Naive B cell (primary cell): ENCODE results near the gene CTPS2. TPM values are rescaled to one million over a fixed set of nuclear protein-coding genes. Genes with fewer than 3 reads are reported as not detected.
A peak's percentile ranks its signal among the peaks of the same experiment; 100 is the strongest.
"Not testable (repeated sequence)": the region's sequence is repeated elsewhere in the genome, so short reads cannot be mapped to it uniquely, and the experiment has no call there.

Experiments used
- ATAC-seq, 2 donors: fragments of 150-1000 bp; cut with Tn5 transposase; 2 replicates each; pipeline ENCODE4 v1.10.0; 2021; ENCODE audit warnings: low read depth in 2 of 2, mild to moderate bottlenecking in 2 of 2, moderate library complexity in 2 of 2
- DNase-seq: peaks from one replicate; pipeline ENCODE4 v3.0.0; 2022
- H3K27ac Mint-ChIP-seq, 6 donors: one replicate each; pipeline ENCODE4 v1.8.0; 2020 to 2022; ENCODE audit warnings: mild to moderate bottlenecking in 6 of 6, mixed read lengths in 6 of 6, moderate library complexity in 5 of 6, inconsistent platforms in 2 of 6
- H3K27me3 Mint-ChIP-seq, 3 donors: one replicate each; pipeline ENCODE4 v1.8.0; 2021 to 2022; ENCODE audit warnings: mixed read lengths in 3 of 3, mild to moderate bottlenecking in 1 of 3
- H3K36me3 Mint-ChIP-seq, 2 donors: one replicate each; pipeline ENCODE4 v1.8.0; 2020 to 2022; ENCODE audit warnings: mixed read lengths in 2 of 2, inconsistent platforms in 1 of 2, mild to moderate bottlenecking in 1 of 2
- H3K4me1 Mint-ChIP-seq, 3 donors: one replicate each; pipeline ENCODE4 v1.8.0; 2020 to 2022; ENCODE audit warnings: mixed read lengths in 3 of 3, inconsistent platforms in 1 of 3, mild to moderate bottlenecking in 1 of 3, moderate library complexity in 1 of 3
- H3K4me3 Mint-ChIP-seq, 8 donors: one replicate each; pipeline ENCODE4 v1.8.0; 2020 to 2022; ENCODE audit warnings: mild to moderate bottlenecking in 8 of 8, mixed read lengths in 8 of 8, moderate library complexity in 8 of 8, inconsistent platforms in 2 of 8
- H3K9me3 Mint-ChIP-seq, 7 donors: one replicate each; pipeline ENCODE4 v1.8.0; 2020 to 2022; ENCODE audit warnings: mixed read lengths in 7 of 7, mild to moderate bottlenecking in 5 of 7, inconsistent platforms in 2 of 7, moderate library complexity in 1 of 7
- polyA plus RNA-seq, 6 donors: library from polyadenylated mRNA; unstranded; fragments of 300-500 nt; fragmentation: Illumina TruSeq; gene quantifications; one replicate each; pipeline ENCODE4 v1.2.3, GENCODE V29; 2021; ENCODE audit warnings: low read depth in 6 of 6

The CTPS2 gene
- polyA plus RNA-seq, 6 donors from 2014 or later: 3.2 to 6.0 (median 4.7) TPM

DNA sequence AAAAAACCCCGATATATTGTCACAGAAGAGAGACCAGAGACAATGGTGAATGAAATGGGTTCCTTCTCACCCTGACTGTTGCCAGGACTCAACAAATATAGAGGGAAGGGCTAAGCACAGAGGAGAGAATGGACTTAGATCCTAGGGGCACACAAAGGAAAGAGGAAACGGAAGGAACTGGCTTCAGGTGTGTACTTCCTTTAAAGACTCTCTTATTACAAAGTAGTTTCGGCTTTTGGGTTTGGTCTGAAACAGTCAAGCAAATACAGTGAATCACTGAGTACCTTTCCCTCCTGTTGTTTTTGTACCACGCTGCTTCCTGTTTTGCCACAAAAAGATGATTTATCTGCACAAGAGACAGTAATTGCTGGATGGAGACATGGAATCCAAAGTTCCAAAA lies 108.6 kb downstream of the CTPS2 start:
- peak overlapping the region in 1 of 8 donors; percentile 17 for H3K4me3 Mint-ChIP-seq
- no peaks in the 10 kb centered on the region for H3K27me3 Mint-ChIP-seq
- H3K4me1 Mint-ChIP-seq: peaks cover 0 to 6% (median 0%) of the 10 kb centered on the region in 3 donors
- H3K27ac Mint-ChIP-seq: peak overlapping the region in 2 of 6 donors; percentile 3 to 36
- peaks cover 0 to 1% (median 0%) of the 10 kb centered on the region in 7 donors for H3K9me3 Mint-ChIP-seq
- H3K36me3 Mint-ChIP-seq: no peaks in the 10 kb centered on the region
- DNase-seq: no peak
- no peak for ATAC-seq

DNA sequence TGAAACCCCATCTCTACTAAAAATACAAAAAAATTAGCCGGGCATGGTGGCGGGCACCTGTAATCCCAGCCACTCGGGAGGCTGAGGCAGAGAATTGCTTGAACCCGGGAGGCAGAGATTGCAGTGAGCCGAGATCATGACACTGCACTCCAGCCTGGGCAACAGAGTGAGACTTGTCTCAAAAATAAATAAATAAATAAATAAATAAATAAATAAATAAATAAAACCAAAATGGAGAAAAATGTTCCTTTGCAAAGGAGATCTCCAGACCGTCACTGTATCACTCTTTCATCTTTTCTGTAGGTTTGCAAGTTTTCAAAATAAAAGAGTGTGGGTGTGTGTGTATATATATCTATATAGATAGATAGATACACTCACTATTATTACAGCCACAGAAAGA lies 109.2 kb downstream of the CTPS2 start:
- H3K27ac Mint-ChIP-seq: peak overlapping the region in 1 of 6 donors; percentile 36
- ATAC-seq, H3K9me3 Mint-ChIP-seq, DNase-seq, H3K36me3 Mint-ChIP-seq, H3K4me1 Mint-ChIP-seq, H3K4me3 Mint-ChIP-seq, H3K27me3 Mint-ChIP-seq: not testable (repeated sequence)

DNA sequence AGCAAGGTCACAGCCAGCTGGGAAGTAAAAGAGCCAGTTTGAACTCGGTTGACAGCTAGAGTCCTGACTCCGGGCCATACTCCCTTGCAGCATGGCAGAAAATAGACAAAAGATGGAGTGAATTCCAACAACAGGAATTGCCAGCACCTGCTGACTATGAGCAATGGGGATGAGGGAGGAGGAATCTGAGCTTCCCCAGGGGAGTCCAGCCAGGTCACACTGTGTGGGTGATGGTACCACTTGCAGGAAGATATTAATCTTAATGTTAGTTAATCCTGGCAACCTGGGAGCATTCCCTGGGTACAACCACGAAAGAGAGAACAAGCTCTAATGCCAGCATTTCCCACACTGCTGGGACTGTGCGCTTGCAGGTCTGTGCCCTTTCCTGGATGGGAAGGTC lies 110.6 kb downstream of the CTPS2 start:
- DNase-seq (no peak), ATAC-seq (no peak)
- Mint-ChIP-seq H3K36me3 (peaks cover 0 to 7% of the 10 kb centered on the region in 2 donors), H3K4me1 (peaks cover 0 to 6% (median 0%) of the 10 kb centered on the region in 3 donors), H3K27me3 (no peaks in the 10 kb centered on the region), H3K9me3 (peaks cover 0 to 3% (median 0%) of the 10 kb centered on the region in 7 donors), H3K27ac (no peak overlapping the region), H3K4me3 (no peak overlapping the region)

DNA sequence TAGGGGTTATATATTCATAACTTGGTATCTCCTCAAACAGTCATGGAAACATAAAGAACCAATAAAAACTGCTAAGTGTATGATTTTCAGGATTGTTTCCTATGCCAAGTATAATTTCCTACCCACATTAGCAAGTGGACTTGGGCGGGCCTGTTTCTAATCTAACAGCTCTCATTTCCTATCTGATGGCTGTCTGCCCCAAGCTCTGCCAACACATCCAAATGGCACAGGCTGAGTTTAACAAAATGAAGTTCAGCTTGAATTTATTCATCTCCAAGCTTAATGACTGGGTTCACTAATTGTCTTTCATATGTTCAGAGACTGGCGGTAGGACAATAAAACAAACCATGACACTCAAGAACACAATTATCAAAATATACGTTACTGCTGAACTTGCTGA lies 118.0 kb downstream of the CTPS2 start:
- DNase-seq: no peak
- no peak overlapping the region for H3K27ac Mint-ChIP-seq
- no peaks in the 10 kb centered on the region for H3K4me1 Mint-ChIP-seq
- peaks cover 4 to 17% of the 10 kb centered on the region in 2 donors for H3K36me3 Mint-ChIP-seq
- H3K4me3 Mint-ChIP-seq: no peak overlapping the region
- H3K27me3 Mint-ChIP-seq: no peaks in the 10 kb centered on the region
- ATAC-seq: no peak
- H3K9me3 Mint-ChIP-seq: peaks cover 0 to 27% (median 14%) of the 10 kb centered on the region in 7 donors

DNA sequence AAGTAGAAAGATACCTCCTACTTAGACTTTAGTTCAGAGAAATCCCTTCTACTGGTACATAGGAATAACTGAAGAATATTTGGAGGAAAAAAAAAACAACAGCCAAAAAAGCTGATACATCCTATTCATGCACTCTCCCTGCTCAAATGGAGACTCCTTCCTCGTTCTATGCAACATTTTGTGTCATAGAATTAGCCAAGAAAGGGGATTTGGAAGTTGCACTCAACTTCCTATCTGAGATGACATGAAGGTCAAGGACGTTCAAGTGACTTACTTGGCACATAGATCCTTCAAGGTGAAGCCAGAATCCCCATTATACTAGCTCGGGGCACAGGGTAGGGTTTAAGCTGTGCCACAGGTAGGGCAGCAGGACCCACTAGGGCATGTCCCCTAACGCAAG lies 118.7 kb downstream of the CTPS2 start:
- DNase-seq (no peak), ATAC-seq (no peak)
- Mint-ChIP-seq H3K4me3 (no peak overlapping the region), H3K27ac (no peak overlapping the region), H3K36me3 (peaks cover 4 to 17% of the 10 kb centered on the region in 2 donors), H3K9me3 (peaks cover 0 to 27% (median 13%) of the 10 kb centered on the region in 7 donors), H3K27me3 (no peaks in the 10 kb centered on the region), H3K4me1 (no peaks in the 10 kb centered on the region)

DNA sequence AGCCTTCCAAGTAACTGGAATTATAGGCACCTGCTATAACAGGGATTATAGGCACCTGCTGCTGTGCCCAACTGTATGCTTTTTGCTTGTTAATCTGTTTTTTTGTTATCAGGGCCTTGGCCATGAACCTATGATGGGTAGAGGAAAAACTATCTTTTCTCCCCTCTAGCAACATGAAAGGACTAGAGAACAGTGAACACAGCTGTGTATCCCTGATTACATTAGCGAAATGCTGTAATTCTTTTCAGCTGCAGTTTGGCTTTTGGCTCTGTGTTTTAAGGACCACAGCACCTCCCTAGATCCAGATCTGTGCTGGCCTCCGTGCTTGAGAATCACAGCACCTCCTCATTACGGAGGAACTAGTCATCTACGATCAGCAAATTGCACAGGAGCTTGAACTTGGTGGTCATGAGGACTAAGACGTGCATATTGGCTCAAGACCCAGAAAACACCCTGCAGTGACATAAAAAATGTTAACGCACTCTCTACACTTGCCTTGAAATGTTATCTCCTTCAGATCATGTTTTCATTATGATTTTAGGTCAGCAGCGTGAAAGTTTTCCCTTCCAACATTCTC lies 120.2 kb downstream of the CTPS2 start:
- Mint-ChIP-seq H3K4me1 (no peaks in the 10 kb centered on the region), H3K36me3 (peaks cover 4 to 10% of the 10 kb centered on the region in 2 donors), H3K27me3 (no peaks in the 10 kb centered on the region), H3K4me3 (no peak overlapping the region), H3K27ac (no peak overlapping the region), H3K9me3 (peaks cover 0 to 27% (median 13%) of the 10 kb centered on the region in 7 donors)
- ATAC-seq (no peak), DNase-seq (no peak)

DNA sequence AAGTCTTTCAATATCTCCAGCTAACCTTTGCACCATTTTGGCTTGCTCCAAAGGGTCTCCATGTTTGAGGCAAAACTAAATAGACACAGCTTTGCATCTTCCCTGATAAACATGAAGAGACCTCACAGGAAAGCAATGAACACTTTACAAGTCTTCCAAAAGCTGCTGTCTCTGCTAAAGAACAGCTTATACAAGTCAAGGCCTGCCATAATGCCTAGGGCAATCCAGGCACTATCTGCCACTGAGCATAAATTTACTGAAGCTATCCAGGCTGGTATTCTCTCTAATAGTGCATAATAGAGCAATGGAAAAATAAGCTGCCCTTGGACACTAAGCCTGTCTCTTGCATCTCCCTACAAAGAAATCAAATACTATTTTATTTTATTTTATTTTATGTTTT lies 122.6 kb downstream of the CTPS2 start:
- H3K27me3 Mint-ChIP-seq: no peaks in the 10 kb centered on the region
- peaks cover 4 to 10% of the 10 kb centered on the region in 2 donors for H3K36me3 Mint-ChIP-seq
- no peak overlapping the region for H3K27ac Mint-ChIP-seq
- no peak for DNase-seq
- no peaks in the 10 kb centered on the region for H3K4me1 Mint-ChIP-seq
- no peak for ATAC-seq
- H3K9me3 Mint-ChIP-seq: peaks cover 0 to 27% (median 13%) of the 10 kb centered on the region in 7 donors
- H3K4me3 Mint-ChIP-seq: no peak overlapping the region

DNA sequence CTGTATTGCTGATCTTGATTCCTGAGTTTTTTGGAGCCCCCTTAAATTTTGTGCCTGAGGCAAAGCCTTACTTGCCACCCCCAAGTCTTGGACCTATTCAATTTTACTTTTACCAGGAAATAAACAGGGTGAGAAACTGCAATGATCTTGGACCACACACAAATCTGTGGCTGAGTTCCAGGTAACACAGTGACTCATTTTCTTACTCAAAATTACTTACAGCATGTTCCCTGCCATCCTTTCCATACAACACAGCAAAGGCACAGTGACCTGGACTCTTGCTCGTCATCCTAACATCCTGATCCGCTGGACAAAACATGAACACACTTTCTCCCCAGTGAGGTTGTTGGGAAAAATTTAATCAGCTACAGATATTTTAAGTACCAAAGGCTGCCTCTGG lies 123.3 kb downstream of the CTPS2 start:
- Mint-ChIP-seq H3K4me1 (no peaks in the 10 kb centered on the region), H3K4me3 (no peak overlapping the region), H3K36me3 (peaks cover 4 to 10% of the 10 kb centered on the region in 2 donors), H3K27ac (no peak overlapping the region), H3K9me3 (peaks cover 0 to 26% (median 13%) of the 10 kb centered on the region in 7 donors), H3K27me3 (no peaks in the 10 kb centered on the region)
- DNase-seq (no peak), ATAC-seq (no peak)

DNA sequence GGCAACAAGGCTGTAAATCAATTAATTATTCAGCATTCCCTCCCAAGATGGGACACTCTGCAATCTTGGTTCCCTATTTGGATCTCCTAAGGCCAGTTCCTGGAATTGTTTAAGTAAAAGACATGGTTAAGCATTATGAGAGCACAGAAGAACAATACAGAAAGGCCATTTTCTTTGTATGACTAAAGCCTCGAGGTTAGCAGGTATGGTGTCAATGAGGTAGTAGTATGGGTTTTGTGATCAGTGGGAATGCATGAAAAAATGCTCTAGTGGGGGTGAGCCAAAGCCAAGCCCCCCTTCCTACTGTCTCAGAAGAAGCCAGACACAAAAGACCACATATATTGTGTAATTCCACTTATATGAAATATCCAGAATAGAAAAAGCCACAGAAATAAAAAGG lies 124.2 kb downstream of the CTPS2 start:
- Mint-ChIP-seq H3K36me3 (peaks cover 4 to 10% of the 10 kb centered on the region in 2 donors), H3K9me3 (peaks cover 0 to 26% (median 13%) of the 10 kb centered on the region in 7 donors), H3K27me3 (no peaks in the 10 kb centered on the region), H3K27ac (no peak overlapping the region), H3K4me3 (no peak overlapping the region), H3K4me1 (no peaks in the 10 kb centered on the region)
- no peak for ATAC-seq
- DNase-seq: no peak

DNA sequence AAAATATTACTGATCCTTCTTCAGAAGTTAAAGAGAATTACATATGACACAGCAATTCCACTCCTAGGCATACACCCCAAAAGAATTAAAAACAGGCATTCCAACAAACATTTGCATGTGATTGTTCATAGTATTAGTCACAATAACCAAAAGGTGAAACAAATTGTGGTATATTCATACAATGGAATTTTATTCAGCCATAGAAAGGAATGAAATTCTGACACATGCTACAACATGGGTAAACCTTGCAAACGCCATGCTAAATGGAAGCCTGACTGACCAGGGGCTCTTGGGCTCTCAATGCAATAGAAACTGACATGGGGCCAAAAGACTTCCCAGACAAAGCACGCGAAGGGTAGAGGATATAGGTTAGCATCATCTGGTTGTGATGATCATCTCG lies 124.6 kb downstream of the CTPS2 start:
- no peaks in the 10 kb centered on the region for H3K4me1 Mint-ChIP-seq
- H3K36me3 Mint-ChIP-seq: peaks cover 4 to 10% of the 10 kb centered on the region in 2 donors
- no peak overlapping the region for H3K27ac Mint-ChIP-seq
- H3K4me3 Mint-ChIP-seq: no peak overlapping the region
- H3K27me3 Mint-ChIP-seq: no peaks in the 10 kb centered on the region
- peaks cover 0 to 28% (median 13%) of the 10 kb centered on the region in 7 donors for H3K9me3 Mint-ChIP-seq
- ATAC-seq (no peak), DNase-seq (no peak)

DNA sequence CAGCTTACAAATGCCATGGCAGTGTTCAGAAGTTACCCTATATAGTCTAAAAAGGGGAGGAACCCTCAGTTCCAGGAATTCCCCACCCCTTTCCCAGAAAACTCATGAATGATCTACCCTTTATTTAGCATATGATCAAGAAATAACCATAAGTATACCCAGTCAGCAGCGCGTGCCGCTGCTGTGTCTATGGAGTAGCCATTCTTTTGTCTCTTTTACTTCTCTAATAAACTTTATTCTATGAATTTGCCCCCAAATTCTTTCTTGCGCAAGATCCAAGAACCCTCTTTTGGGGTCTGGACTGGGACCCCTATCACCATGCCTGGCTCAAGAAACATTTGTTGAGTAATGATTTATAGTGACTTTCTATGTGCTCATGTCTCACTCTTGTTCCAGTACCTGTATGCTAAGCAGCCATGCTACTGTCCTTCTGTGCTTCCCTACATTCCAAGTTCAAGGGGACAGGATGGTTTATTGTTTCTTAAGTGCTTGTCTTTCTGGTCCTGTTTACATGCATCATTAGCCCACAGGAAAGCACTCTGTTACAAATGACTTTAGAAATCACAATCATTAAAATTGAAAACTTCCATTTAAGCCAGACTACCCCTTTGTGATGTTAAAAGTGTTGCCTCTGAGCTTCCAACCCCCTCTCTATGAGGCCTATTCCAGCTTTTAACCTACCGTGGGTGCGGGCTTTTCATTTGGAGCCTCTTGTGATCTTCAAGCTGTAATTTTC lies 125.9 kb downstream of the CTPS2 start:
- DNase-seq (no peak), ATAC-seq (no peak)
- Mint-ChIP-seq H3K27me3 (no peaks in the 10 kb centered on the region), H3K27ac (peak overlapping the region in 1 of 6 donors; percentile 44), H3K4me1 (no peaks in the 10 kb centered on the region), H3K36me3 (peaks cover 2 to 4% of the 10 kb centered on the region in 2 donors), H3K9me3 (peaks cover 0 to 36% (median 15%) of the 10 kb centered on the region in 7 donors), H3K4me3 (no peak overlapping the region)

DNA sequence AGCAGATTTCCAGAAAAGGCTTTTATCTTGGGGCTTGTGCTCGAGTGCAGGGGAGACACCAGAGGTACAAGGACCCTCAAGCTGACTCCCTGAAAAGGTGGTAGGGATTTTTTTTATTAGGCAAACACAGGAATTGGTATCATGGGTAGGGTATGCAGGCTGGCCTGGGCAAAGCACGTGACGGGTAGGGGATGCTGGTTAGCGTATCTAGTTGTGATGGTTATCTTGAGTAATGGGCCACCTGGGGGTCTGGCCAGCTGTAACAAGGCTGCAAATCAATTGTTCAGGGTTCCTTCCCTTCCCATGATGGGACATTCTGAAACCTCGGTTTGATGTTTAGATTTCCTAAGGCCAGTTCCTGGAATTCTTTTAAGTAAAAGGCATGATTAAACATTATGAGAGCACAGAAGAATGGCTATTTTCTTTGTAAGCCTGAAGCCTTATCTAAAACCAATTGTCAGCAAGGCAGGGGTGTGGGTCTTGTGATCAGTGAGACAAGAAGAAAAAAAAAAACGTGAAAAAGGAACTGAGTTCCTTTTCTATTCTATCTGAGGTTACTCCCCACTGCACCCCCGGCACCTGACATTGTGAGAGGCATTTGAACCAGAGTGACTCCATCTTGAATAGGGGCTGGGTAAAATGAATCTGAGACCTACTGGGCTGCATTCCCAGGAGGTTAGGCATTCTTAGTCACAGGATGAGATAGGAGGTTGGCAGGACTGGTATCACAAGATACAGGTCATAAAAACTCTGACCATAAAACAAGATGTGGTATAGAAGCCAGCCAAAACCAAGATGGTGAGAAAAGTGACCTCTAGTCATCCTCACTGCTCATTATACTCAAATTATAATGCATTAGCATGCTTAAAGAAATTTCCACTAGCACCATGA lies 126.7 kb downstream of the CTPS2 start:
- Mint-ChIP-seq H3K36me3 (no peaks in the 10 kb centered on the region), H3K27ac (peak overlapping the region in 1 of 6 donors; percentile 31), H3K27me3 (no peaks in the 10 kb centered on the region), H3K4me3 (no peak overlapping the region), H3K9me3 (peaks cover 0 to 35% (median 15%) of the 10 kb centered on the region in 7 donors), H3K4me1 (no peaks in the 10 kb centered on the region)
- ATAC-seq (no peak), DNase-seq (no peak)

DNA sequence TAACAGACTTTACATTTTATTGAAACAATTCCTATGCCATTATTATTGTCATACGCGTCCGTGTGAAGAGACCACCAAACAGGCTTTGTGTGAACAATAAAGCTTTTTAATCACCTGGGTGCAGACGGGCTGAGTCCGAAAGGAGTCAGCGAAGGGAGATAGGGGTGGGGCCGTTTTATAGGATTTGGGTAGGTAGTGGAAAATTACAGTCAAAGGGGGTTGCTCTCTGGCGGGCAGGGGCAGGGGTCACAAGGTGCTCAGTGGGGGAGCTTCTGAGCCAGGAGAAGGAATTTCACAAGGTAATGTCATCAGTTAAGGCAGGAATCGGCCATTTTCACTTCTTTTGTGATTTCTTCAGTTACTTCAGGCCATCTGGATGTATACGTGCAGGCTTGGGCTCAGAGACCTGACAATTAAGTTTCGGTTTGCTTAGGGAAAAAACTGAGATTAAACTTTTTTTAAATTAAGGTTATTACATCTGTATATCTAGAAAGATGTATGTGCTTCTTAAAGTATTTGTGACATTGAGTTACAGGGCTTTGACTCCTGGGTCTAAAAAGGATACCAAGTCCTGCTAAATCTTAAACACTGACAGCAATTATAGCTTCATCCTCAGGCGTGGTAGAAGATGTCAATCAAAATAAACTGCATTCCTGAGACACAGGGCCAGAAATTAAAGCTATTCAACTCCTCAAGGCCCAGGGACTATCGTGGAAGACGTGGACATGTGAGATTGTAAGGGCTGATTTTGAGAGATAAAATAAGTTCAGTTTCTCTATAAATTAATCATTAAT lies 132.3 kb downstream of the CTPS2 start:
- H3K9me3 Mint-ChIP-seq: peaks cover 1 to 36% (median 15%) of the 10 kb centered on the region in 7 donors
- not testable (repeated sequence) for H3K4me3 Mint-ChIP-seq, H3K36me3 Mint-ChIP-seq

More for the DNA sequence above, 132.3 kb downstream of the CTPS2 start:
- not testable (repeated sequence) for H3K27me3 Mint-ChIP-seq, ATAC-seq, H3K4me1 Mint-ChIP-seq, DNase-seq
- H3K27ac Mint-ChIP-seq: peak overlapping the region in 1 of 6 donors; percentile 69
